ENCODE measurements around the gene TAS2R50.

The TAS2R50 gene

GRCh38 chr12:10968765-10969456 is 17.8 kb downstream of the TAS2R50 start:
- no peak for DNase-seq (ENCODE audit: extremely low spot score)

DNA sequence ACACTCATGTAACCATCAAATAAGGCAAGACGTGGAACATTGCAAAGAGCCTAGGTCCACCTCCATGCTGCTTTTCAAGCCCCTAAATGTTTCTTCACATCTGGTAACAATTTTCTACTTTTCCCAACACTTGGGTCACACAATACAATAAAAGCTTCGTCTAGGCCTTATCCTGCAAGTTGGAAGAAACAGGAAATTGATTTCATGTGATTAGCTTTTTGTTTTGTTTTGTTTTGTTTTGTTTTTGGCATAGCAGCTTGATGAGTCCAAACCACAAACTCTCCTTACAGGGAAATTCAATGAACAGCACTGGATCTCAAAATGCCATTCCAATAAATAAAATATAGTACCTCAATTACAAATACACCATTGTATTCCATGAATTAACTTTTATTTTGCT is 19.3 kb downstream of the TAS2R50 start:
- CTCF ChIA-PET: no interaction called here
- DNase-seq (ENCODE audit: extremely low spot score): no peak
- POLR2A ChIA-PET: no interaction called here
- TF ChIP-seq FOXM1 (IDR thresholded peaks at IDR 0.05; ENCODE audit: borderline replicate concordance): no peak
- no peak for TF ChIP-seq PKNOX1 (IDR thresholded peaks at IDR 0.05)
- TF ChIP-seq LEF1 (IDR thresholded peaks at IDR 0.05; ENCODE audit: borderline replicate concordance): no peak
- TF ChIP-seq ARNT (IDR thresholded peaks at IDR 0.05): no peak
- no peak for TF ChIP-seq HDGF (IDR thresholded peaks at IDR 0.05; ENCODE audit: borderline replicate concordance)
- no peak for TF ChIP-seq CTBP1 (IDR thresholded peaks at IDR 0.05; ENCODE audit: borderline replicate concordance)
- TF ChIP-seq NFRKB (IDR thresholded peaks at IDR 0.05): no peak
- no peak for TF ChIP-seq ELF4 (IDR thresholded peaks at IDR 0.05)
- TF ChIP-seq TARDBP (IDR thresholded peaks at IDR 0.05): no peak
- TF ChIP-seq SUZ12 (IDR thresholded peaks at IDR 0.05): no peak
- no peak for TF ChIP-seq FOXK2 (IDR thresholded peaks at IDR 0.05)
- TF ChIP-seq L3MBTL2 (conservative IDR thresholded peaks at IDR 0.05): no peak
- no peak for TF ChIP-seq SP1 (IDR thresholded peaks at IDR 0.05)
- no peak for TF ChIP-seq ZNF384 (IDR thresholded peaks at IDR 0.05)
- no peak for TF ChIP-seq FOXA1 (IDR thresholded peaks at IDR 0.05)
- no peak for TF ChIP-seq BHLHE40 (IDR thresholded peaks at IDR 0.05; ENCODE audit: borderline replicate concordance)

More at GRCh38 chr12:10968765-10969456, 17.8 kb downstream of the TAS2R50 start:
- ChIA-PET POLR2A (no interaction called here), CTCF (no interaction called here)
- TF ChIP-seq SUZ12 (IDR thresholded peaks at IDR 0.05) (no peak), LEF1 (IDR thresholded peaks at IDR 0.05; ENCODE audit: borderline replicate concordance) (no peak), TARDBP (IDR thresholded peaks at IDR 0.05) (no peak), SP1 (IDR thresholded peaks at IDR 0.05) (no peak), L3MBTL2 (conservative IDR thresholded peaks at IDR 0.05) (no peak), ELF4 (IDR thresholded peaks at IDR 0.05) (no peak), BHLHE40 (IDR thresholded peaks at IDR 0.05; ENCODE audit: borderline replicate concordance) (no peak), FOXM1 (IDR thresholded peaks at IDR 0.05; ENCODE audit: borderline replicate concordance) (no peak), FOXA1 (IDR thresholded peaks at IDR 0.05) (no peak), PKNOX1 (IDR thresholded peaks at IDR 0.05) (no peak), CTBP1 (IDR thresholded peaks at IDR 0.05; ENCODE audit: borderline replicate concordance) (no peak), ARNT (IDR thresholded peaks at IDR 0.05) (no peak)

- TF ChIP-seq TARDBP (IDR thresholded peaks at IDR 0.05): no peak
- TF ChIP-seq FOXA1 (IDR thresholded peaks at IDR 0.05): no peak
- no peak for TF ChIP-seq ELF4 (IDR thresholded peaks at IDR 0.05)
- TF ChIP-seq LEF1 (IDR thresholded peaks at IDR 0.05; ENCODE audit: borderline replicate concordance): no peak
- no peak for TF ChIP-seq BHLHE40 (IDR thresholded peaks at IDR 0.05; ENCODE audit: borderline replicate concordance)
- TF ChIP-seq CTBP1 (IDR thresholded peaks at IDR 0.05; ENCODE audit: borderline replicate concordance): no peak
- no peak for TF ChIP-seq HDGF (IDR thresholded peaks at IDR 0.05; ENCODE audit: borderline replicate concordance)
- no peak for TF ChIP-seq ARNT (IDR thresholded peaks at IDR 0.05)
- TF ChIP-seq NFRKB (IDR thresholded peaks at IDR 0.05): no peak
- no peak for TF ChIP-seq FOXK2 (IDR thresholded peaks at IDR 0.05)
- TF ChIP-seq FOXM1 (IDR thresholded peaks at IDR 0.05; ENCODE audit: borderline replicate concordance): no peak
- TF ChIP-seq L3MBTL2 (conservative IDR thresholded peaks at IDR 0.05): no peak
- TF ChIP-seq PKNOX1 (IDR thresholded peaks at IDR 0.05): no peak
- no peak for TF ChIP-seq ZNF384 (IDR thresholded peaks at IDR 0.05)
- ChIA-PET POLR2A (no interaction called here), CTCF (no interaction called here)
- no peak for DNase-seq (ENCODE audit: extremely low spot score)
Measured at GRCh38 chr12:10966314-10966713, 20.4 kb downstream of the TAS2R50 start.

DNA sequence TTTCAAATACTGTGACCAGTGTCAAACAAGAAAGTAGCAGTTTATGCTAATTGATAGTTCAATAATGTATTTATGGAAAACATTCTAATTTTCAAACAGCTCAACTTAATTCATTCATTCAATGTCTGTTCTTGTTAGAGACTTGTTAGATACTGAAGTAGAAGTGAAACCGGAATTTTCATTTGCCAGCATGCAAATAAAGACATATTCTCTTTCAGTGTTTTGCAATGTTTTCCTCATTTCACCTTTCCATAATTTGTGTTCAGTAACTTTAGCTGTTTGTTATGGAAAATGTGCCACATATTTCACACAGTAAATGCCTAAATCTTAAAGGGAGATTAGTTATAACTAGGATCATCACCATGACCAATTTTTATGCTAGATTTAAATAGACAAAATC is 21.2 kb downstream of the TAS2R50 start:
- CTCF ChIA-PET: no interaction called here
- TF ChIP-seq L3MBTL2 (conservative IDR thresholded peaks at IDR 0.05) (no peak), FOXK2 (IDR thresholded peaks at IDR 0.05) (no peak), ELF4 (IDR thresholded peaks at IDR 0.05) (no peak), SP1 (IDR thresholded peaks at IDR 0.05) (no peak), SUZ12 (IDR thresholded peaks at IDR 0.05) (no peak), ZNF384 (IDR thresholded peaks at IDR 0.05) (no peak), BHLHE40 (IDR thresholded peaks at IDR 0.05; ENCODE audit: borderline replicate concordance) (no peak), CTBP1 (IDR thresholded peaks at IDR 0.05; ENCODE audit: borderline replicate concordance) (no peak), HDGF (IDR thresholded peaks at IDR 0.05; ENCODE audit: borderline replicate concordance) (no peak), ARNT (IDR thresholded peaks at IDR 0.05) (no peak), TARDBP (IDR thresholded peaks at IDR 0.05) (no peak), LEF1 (IDR thresholded peaks at IDR 0.05; ENCODE audit: borderline replicate concordance) (no peak), PKNOX1 (IDR thresholded peaks at IDR 0.05) (no peak), FOXA1 (IDR thresholded peaks at IDR 0.05) (no peak), FOXM1 (IDR thresholded peaks at IDR 0.05; ENCODE audit: borderline replicate concordance) (no peak), NFRKB (IDR thresholded peaks at IDR 0.05) (no peak)
- no peak for DNase-seq (ENCODE audit: extremely low spot score)
- POLR2A ChIA-PET: no interaction called here

DNA sequence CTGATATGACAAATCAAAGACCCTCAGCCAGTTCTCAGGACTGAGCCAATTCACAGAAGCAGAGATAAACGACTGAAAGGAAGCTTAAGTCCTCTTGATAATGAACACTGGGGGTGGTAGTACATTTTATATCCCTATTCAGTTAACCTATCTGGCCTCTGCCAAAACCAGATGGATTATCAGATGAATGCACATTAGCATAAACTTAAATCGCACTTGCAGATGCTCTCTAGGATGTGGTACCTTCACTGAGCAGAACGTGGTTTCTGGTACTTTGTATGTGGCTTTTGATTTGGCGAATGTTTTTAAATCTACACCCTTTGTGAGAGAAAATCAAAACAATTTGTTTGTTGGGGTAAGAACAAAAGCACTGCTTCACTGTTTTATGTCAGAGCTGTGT is 26.5 kb downstream of the TAS2R50 start:
- TF ChIP-seq ELF4 (IDR thresholded peaks at IDR 0.05): no peak
- TF ChIP-seq ZNF384 (IDR thresholded peaks at IDR 0.05): no peak
- TF ChIP-seq TARDBP (IDR thresholded peaks at IDR 0.05): no peak
- no peak for TF ChIP-seq BHLHE40 (IDR thresholded peaks at IDR 0.05; ENCODE audit: borderline replicate concordance)
- no peak for TF ChIP-seq FOXK2 (IDR thresholded peaks at IDR 0.05)
- TF ChIP-seq LEF1 (IDR thresholded peaks at IDR 0.05; ENCODE audit: borderline replicate concordance): no peak
- no peak for TF ChIP-seq FOXA1 (IDR thresholded peaks at IDR 0.05)
- ChIA-PET POLR2A (no interaction called here), CTCF (no interaction called here)
- DNase-seq (ENCODE audit: extremely low spot score): no peak
